HUES6 (cell line): ENCODE results near the gene KEL.

Experiments
- H3K27ac ChIP-seq: 2 replicates; pipeline ENCODE4 v1.7.0; 2013; ENCODE audit warnings: low read depth, mild to moderate bottlenecking, low read length, inconsistent platforms
- H3K27me3 ChIP-seq: 2 replicates; pipeline ENCODE4 v1.6.1; 2013; ENCODE audit warnings: low read length; ENCODE audit not compliant: control insufficient read depth, insufficient read depth
- H3K36me3 ChIP-seq: 2 replicates; pipeline ENCODE4 v1.6.1; 2013; ENCODE audit warnings: low read length; ENCODE audit not compliant: control insufficient read depth, insufficient read depth
- H3K4me1 ChIP-seq: 2 replicates; pipeline ENCODE4 v1.6.1; 2013; ENCODE audit warnings: low read length; ENCODE audit not compliant: control insufficient read depth, insufficient read depth
- H3K4me3 ChIP-seq: 2 replicates; pipeline ENCODE4 v1.5.1; 2013; ENCODE audit warnings: low read depth, low read length
- H3K9ac ChIP-seq: one replicate; pipeline ENCODE4 v1.6.1; 2013; ENCODE audit warnings: mild to moderate bottlenecking, low read length
- H3K9me3 ChIP-seq: 2 replicates; pipeline ENCODE4 v1.6.1; 2013; ENCODE audit warnings: low read depth, low read length; ENCODE audit not compliant: control insufficient read depth, insufficient read depth

The KEL gene, protein sequence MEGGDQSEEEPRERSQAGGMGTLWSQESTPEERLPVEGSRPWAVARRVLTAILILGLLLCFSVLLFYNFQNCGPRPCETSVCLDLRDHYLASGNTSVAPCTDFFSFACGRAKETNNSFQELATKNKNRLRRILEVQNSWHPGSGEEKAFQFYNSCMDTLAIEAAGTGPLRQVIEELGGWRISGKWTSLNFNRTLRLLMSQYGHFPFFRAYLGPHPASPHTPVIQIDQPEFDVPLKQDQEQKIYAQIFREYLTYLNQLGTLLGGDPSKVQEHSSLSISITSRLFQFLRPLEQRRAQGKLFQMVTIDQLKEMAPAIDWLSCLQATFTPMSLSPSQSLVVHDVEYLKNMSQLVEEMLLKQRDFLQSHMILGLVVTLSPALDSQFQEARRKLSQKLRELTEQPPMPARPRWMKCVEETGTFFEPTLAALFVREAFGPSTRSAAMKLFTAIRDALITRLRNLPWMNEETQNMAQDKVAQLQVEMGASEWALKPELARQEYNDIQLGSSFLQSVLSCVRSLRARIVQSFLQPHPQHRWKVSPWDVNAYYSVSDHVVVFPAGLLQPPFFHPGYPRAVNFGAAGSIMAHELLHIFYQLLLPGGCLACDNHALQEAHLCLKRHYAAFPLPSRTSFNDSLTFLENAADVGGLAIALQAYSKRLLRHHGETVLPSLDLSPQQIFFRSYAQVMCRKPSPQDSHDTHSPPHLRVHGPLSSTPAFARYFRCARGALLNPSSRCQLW

GRCh38 chr7:142961973-142962926 lies at the start of gene KEL:
KEL (minus strand) TSS chr7:142962363; CDS start chr7:142962206, 157 bp downstream.
- Histone ChIP-seq H3K36me3 (no peaks in the 10 kb centered on the region), H3K9ac (peak within 1 kb of the TSS; percentile 11), H3K9me3 (no peaks in the 10 kb centered on the region), H3K4me1 (peaks cover 35% of the 10 kb centered on the region), H3K4me3 (peak within 1 kb of the TSS; percentile 42; the same call in 1 of the 2 replicates), H3K27ac (no peak within 1 kb of the TSS), H3K27me3 (no peaks in the 10 kb centered on the region)

GRCh38 chr7:143008007-143008901 lies 46.1 kb upstream of the KEL start:
- Histone ChIP-seq H3K9ac (no peak overlapping the region), H3K4me1 (no peaks in the 10 kb centered on the region)

DNA sequence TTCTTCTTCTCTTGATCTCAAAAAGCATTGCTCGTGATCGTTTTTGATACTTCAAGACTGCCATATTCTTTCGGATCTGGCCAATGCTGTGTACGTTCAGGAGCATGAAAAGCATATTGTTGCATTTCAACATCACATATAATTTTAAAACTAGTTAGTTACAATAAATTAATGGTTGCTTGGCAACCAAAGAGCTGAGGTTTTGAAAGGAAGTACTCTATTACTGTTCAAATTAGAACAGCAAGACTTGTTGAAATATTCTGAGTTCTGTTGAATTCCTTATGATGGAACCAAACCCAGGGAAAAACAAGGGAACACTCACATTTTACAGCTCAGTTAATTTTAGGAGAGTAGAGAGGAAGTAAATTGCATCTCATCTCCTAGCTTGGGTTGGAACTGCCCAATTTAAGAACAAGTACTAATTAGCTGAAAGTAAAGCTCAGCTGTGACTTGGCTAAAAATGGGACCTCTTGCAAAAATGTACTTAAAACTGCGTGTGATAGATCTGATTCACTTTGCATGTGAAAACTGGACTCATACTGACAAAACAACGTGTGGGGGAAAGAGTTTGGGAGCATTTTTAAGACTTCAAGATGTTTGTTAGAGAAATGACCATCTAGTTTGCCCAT lies 43.6 kb upstream of the KEL start:
- Histone ChIP-seq H3K36me3 (no peaks in the 10 kb centered on the region), H3K27ac (no peak overlapping the region), H3K4me3 (no peak overlapping the region), H3K27me3 (no peaks in the 10 kb centered on the region), H3K4me1 (no peaks in the 10 kb centered on the region), H3K9me3 (no peaks in the 10 kb centered on the region), H3K9ac (no peak overlapping the region)

More at GRCh38 chr7:143008007-143008901, 46.1 kb upstream of the KEL start:
- H3K27me3 ChIP-seq = no peaks in the 10 kb centered on the region
- H3K27ac ChIP-seq = no peak overlapping the region
- no peaks in the 10 kb centered on the region for H3K9me3 ChIP-seq
- no peak overlapping the region for H3K4me3 ChIP-seq
- no peaks in the 10 kb centered on the region for H3K36me3 ChIP-seq

DNA sequence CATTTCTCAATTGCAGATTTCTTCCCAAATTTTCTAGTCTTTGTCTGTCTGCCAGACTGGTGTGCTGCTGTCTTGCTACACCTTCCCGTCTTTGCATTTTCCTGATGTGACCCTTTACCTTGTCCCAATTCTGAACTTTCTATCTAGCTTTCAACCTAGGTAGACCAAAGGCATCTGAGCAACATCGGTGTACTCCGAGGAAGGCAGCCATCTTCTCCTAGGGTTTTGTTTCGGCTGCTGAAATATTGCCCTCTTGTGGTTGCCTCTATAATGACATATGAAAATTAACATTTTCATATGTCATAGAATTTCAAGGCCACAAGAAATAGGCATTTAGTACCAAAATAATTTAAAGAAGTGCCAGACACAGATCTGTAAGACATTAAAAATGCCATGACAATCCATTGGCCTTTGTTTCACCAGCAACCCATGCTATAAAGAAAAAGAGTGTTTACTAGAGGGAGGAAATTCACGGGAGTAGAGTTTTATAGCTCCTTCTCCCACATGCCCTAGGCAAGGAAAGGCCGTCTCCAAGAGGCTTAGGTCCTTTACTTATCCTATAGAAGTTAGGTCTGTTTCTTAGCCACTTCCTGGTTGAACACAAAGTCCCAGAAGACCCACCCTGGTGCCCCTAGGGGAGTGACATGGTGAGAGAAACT lies 41.4 kb upstream of the KEL start:
- Histone ChIP-seq H3K9ac (no peak overlapping the region), H3K4me1 (no peaks in the 10 kb centered on the region), H3K4me3 (no peak overlapping the region), H3K27ac (no peak overlapping the region), H3K27me3 (no peaks in the 10 kb centered on the region), H3K36me3 (no peaks in the 10 kb centered on the region), H3K9me3 (no peaks in the 10 kb centered on the region)

DNA sequence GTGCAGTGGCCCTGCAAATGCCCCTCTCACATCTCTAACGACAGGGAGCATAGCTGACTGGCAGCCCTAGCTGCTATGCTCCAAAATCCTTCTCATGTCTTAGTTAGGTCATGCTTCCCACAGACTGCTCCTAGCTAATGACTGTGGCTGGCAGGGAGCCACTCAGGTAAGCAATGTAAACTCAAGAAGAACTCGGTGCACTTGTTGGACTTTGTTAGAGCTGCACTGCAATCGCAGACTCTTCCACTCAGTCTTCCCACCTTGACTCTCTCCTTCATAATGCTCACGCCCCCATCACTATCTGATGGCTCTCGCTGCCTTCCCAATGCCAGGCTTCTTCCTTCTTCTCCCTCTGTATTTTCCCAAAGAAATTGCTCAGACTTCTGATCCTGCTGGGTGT lies 40.7 kb upstream of the KEL start:
- Histone ChIP-seq H3K9ac (no peak overlapping the region), H3K4me3 (no peak overlapping the region), H3K27ac (no peak overlapping the region)

GRCh38 chr7:143002106-143002505 lies 39.9 kb upstream of the KEL start:
- Histone ChIP-seq H3K27ac (no peak overlapping the region), H3K9me3 (no peaks in the 10 kb centered on the region), H3K27me3 (no peaks in the 10 kb centered on the region), H3K36me3 (no peaks in the 10 kb centered on the region), H3K4me3 (no peak overlapping the region), H3K4me1 (no peaks in the 10 kb centered on the region), H3K9ac (no peak overlapping the region)

More for the DNA sequence above, 40.7 kb upstream of the KEL start:
- Histone ChIP-seq H3K4me1 (no peaks in the 10 kb centered on the region), H3K27me3 (no peaks in the 10 kb centered on the region), H3K36me3 (no peaks in the 10 kb centered on the region), H3K9me3 (no peaks in the 10 kb centered on the region)

GRCh38 chr7:143000648-143001047 lies 38.5 kb upstream of the KEL start:
- H3K27ac ChIP-seq = no peak overlapping the region
- H3K9me3 ChIP-seq = no peaks in the 10 kb centered on the region
- no peaks in the 10 kb centered on the region for H3K36me3 ChIP-seq
- H3K9ac ChIP-seq = no peak overlapping the region
- H3K4me1 ChIP-seq = no peaks in the 10 kb centered on the region
- no peak overlapping the region for H3K4me3 ChIP-seq
- H3K27me3 ChIP-seq = no peaks in the 10 kb centered on the region

GRCh38 chr7:142999793-143000192 lies 37.6 kb upstream of the KEL start:
- H3K36me3 ChIP-seq = no peaks in the 10 kb centered on the region
- no peaks in the 10 kb centered on the region for H3K27me3 ChIP-seq
- H3K4me1 ChIP-seq = no peaks in the 10 kb centered on the region
- H3K4me3 ChIP-seq = no peak overlapping the region
- no peaks in the 10 kb centered on the region for H3K9me3 ChIP-seq
- no peak overlapping the region for H3K27ac ChIP-seq
- H3K9ac ChIP-seq = no peak overlapping the region

- Histone ChIP-seq H3K4me1 (no peaks in the 10 kb centered on the region), H3K27ac (no peak overlapping the region), H3K36me3 (no peaks in the 10 kb centered on the region), H3K27me3 (no peaks in the 10 kb centered on the region), H3K9me3 (no peaks in the 10 kb centered on the region), H3K4me3 (no peak overlapping the region), H3K9ac (no peak overlapping the region)
Measured at GRCh38 chr7:142998966-142999365, 36.8 kb upstream of the KEL start.
